ENCODE measurements around the gene PPFIA1.

GRCh38 chr11:70315716-70316115 lies 45.2 kb downstream of the PPFIA1 start:
- TF ChIP-seq POLR2A (IDR thresholded peaks at IDR 0.05; ENCODE audit: low read length) (no peak), GATA1 (IDR thresholded peaks at IDR 0.05; ENCODE audit: low read depth, low read length) (no peak)
